SIG-M5 treated with dmso at 0.1 percent for 504 hours (cell line): ENCODE results near the gene LYVE1.
"Not testable (repeated sequence)": the region's sequence is repeated elsewhere in the genome, so short reads cannot be mapped to it uniquely, and the experiment has no call there.

ENCODE experiments used
- DNase-seq: peaks from one replicate; lab custom pipeline; 2025; ENCODE audit not compliant: unreplicated experiment; lab: John Stamatoyannopoulos, UW

Gene LYVE1

DNA sequence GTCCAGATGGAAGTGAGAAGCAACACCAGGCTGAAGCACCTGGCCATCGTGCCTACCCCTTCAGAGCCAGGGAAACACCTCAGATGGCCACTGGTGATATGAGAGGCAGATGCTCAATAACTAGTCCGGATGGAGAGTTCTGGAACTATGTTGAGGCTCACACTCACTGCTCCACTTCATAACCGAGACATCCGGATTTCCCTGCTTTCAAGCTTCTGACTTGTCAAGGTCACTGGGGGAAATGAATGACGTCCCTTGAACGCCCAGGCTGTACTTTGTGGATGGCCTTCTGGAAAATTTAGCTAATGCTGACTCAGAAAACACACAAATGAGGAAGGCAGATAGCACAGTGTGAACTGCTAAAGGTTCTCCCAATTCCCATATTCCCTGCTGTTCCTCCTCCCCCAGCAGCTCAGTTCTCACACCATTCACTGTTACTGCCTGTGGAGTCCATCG lies at the start of gene LYVE1:
Gene LYVE1, minus strand, starts transcription at position 180 of the 456 bp plus-strand sequence. Its CDS starts 133 bp downstream, at position 47.
- no peak for DNase-seq

DNA sequence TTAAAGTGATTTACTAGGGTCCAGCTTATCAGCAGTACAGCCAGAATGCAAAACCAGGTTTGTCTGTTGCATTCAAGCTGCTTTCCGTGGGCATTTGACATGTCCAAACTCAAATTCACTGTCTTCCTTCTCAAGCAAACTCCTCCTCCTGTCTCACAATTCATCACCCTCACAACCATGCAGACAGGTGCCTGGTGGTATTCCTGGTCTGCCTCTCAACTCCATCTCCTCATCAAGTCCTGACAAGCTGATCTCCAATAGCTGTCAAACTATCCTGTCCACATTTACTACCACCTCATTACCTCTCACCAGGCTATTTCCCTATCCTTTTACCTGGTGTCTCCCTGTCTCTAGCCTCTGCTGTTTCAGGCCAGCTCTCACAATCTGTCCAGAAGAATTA lies 49.1 kb upstream of the LYVE1 start:
- no peak for DNase-seq

DNA sequence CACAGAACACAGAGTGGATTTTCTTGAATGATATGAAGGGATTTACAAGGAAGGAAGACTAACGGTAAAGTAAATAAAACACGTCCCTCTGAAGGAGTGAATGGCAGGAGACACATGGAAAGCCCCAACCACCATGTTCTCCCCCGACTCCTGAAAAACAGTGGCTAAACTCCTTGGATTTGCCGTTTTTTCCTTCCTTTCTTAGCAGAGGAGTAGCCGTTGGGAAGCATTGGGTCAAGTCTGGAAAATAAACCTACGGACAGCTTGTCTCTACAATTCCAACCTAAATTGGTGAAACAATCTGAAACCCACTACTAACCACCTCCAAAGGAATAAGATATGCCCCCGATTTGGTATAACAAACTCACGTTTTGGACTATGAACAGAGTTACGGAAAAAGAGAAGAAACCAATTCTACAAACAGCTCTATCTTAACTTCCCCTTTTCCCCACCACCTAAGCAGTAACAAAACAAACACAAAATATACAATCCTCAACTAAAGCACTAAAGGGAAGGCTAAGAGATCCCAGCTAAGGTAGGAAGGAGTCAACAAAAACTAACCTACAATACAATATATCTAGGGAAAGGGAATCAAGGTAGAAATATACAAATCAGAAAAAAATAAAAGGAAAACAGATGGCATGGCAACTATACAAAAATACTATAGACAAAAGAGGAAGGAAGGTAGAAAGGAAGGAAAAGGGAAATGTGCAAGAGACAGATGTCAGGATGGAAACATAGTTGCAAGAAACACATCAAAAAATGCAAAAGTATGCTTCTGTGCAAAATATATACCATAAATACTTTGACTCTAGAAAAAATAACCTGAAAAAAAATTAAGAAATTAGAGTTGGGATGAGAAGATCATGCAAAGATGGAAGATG lies 43.8 kb upstream of the LYVE1 start:
- peak; percentile 67 for DNase-seq

DNA sequence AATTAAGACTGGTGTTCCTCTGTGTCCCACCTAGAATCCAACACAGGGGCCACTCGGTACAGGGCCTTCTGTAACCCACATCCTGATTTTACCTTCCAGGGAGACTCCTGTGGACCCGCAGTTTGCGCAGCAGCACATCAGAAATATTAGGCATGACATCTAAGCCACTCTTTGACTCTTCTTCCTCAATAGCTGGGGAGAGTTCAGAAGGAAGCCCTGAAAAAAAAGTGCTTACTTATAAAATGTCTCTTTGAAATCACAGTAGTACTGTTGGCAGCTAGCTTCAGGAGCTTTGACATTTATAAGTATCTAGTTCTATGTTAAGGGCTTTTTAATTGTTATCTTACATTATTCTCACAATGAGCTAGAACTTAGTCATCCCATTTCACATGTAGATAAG lies 41.2 kb upstream of the LYVE1 start:
- DNase-seq = no peak

DNA sequence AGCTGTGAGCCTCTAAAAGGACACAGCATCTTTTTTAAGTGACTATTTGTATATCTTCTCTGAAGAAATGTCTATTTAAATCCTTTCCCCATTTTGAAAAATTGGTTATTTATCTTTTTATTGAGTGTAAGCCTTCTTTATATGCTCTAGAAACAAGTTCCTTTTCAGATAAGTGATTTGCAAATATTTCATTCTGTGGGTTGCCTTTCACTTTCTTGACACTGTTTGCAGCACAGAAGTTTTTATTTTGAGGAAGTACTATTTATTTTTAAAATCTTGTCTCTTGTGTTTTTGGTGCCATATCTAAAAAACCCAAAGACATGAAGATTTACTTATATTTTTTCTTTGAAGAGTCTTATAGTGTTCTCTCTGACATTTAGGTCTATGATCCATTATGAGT lies 40.1 kb upstream of the LYVE1 start:
- peak; percentile 22 for DNase-seq

DNA sequence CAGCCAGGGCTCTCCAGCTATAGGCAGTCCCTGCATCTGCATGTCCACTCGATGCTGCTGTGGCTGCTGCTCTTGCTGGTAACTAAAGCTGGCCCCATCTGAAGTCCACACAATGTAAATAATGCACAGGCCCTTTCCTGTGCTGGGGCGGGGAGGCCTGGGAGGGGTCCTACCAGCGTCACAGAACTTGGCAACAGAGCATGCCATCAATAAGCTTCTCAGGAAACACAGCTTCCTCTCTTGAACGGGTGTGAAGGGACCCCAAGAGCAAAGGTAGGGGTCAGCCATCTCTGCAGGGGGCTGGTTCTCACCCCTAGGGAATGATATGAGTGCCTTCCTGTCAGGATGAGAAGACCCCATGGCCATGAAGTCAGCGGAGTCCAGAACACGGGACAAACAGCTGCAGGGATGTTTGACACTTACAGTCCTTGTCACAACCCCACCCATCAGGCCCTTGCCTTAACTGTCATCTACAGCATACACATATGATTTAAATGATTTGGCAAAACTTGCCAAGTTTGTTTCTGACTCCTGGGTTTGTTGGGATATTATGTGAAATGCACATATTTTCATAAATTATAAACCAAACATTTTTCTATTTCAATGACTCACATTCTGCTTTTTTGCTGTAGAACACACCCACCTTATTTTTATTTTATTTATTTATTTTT lies 39.1 kb upstream of the LYVE1 start:
- no peak for DNase-seq

DNA sequence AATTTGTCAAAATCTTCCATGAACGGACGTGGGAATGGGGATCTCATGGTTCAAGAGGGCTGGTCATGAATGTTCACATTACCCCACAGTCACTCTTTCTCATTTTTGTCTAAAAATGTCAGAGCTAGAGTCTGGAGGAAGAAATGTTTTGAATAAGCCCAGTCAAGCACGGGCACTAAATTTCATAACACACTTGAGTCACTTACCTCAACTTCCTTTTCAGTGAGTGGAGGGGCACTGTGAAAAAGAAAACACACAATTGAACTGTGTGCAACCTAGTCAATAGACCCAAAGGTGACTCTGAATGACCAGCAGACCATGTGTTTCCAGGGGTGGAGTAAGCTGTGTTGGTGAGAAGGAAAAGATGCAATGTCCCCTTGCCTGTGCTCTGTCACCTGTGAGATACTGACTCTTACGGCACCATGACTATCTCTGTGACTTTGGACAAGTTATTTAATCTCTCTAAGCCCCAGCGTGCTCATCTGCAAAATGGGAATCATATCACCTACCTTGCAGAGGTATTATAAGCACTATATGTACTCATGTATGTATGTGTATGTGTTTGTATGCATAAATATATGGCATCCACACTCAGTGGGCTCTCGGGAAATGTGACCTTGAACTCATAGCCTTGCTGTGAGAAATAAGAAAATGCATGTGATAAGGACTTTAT lies 38.2 kb upstream of the LYVE1 start:
- DNase-seq = peak; percentile 86

DNA sequence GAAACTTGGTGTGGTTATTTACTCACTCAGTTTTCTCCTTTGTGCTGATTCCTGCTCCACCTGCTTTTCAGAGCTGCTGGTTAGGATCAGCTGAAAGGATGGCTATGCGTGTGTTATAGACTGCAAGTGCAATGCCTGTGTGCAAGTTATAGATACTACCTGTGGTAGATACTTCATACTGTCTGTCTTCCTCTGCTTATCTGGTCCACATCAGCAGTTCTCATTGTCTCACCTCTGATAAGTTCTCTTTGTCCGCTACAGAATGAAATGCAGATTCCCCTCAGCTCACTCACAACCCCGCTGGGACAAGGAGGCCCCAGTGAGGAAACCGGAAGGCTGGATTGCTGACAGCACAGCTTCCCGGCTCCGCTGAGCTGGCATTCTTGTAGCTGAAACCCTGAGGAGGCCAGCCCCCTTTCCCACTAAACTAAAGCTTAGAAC lies 37.5 kb upstream of the LYVE1 start:
- peak; percentile 70 for DNase-seq

DNA sequence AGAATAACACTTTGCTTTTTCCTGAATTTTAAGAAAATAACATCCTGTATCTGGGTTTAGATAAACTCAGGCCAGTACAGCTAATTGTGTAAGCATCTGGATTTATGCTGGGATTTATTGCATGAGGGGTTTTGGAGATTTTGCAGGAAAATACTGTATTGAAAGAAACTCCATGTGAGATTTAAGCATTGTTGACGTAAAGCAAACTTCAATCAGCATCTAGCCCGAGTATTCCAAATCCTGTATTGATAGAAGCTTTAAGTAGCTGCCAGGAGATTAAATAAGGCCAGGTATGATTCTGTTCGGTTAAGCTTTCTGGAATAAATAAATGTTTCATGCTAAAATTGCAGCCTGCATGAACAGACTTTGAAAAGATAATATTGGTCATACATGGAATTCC lies 36.3 kb upstream of the LYVE1 start:
- no peak for DNase-seq

DNA sequence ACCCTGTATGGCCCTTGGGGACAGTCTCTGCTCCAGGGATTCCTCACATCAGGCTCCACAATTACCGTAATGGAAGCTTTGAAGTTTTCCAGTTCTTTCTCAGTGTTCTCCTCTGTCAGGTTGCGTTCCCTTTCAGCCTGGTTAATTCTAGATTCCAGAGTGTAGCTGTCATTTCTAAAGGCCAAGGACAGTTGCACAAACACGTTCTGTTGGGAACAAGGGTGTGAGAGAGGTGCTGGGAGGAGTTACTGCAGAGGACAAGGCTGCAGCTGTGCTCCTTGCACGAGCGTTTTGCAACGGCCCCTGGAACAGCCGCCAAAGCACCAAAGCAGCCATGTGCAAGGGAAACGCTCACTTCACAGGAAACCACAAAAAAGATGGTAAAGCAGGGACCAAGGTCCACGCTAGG lies 35.9 kb upstream of the LYVE1 start:
- DNase-seq = peak; percentile 29

GRCh38 chr11:10603721-10604297 lies 35.3 kb upstream of the LYVE1 start:
- no peak for DNase-seq

- no peak for DNase-seq
Measured at GRCh38 chr11:10602945-10603344, 34.5 kb upstream of the LYVE1 start.

- DNase-seq = no peak
Measured at GRCh38 chr11:10602366-10602765, 33.9 kb upstream of the LYVE1 start.

DNA sequence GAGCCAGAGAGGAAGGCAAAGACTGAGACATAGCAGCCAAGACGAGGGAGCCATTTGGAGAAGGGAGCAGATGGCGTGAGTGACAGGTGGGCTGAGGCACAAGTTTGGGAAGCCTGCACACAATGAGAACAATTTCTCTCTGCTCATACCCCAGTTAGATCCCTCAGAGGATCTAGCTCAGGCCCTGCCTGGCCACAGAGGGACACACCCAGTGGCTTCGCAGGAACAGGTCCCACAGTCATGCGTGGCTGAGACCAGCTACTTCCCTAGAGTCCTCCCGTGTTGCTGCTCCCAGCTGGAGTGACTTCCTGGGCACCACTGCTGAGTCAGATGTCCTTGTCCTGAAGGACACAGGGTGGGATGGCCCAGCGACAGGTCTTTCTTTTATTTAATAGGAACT lies 33.4 kb upstream of the LYVE1 start:
- no peak for DNase-seq

DNA sequence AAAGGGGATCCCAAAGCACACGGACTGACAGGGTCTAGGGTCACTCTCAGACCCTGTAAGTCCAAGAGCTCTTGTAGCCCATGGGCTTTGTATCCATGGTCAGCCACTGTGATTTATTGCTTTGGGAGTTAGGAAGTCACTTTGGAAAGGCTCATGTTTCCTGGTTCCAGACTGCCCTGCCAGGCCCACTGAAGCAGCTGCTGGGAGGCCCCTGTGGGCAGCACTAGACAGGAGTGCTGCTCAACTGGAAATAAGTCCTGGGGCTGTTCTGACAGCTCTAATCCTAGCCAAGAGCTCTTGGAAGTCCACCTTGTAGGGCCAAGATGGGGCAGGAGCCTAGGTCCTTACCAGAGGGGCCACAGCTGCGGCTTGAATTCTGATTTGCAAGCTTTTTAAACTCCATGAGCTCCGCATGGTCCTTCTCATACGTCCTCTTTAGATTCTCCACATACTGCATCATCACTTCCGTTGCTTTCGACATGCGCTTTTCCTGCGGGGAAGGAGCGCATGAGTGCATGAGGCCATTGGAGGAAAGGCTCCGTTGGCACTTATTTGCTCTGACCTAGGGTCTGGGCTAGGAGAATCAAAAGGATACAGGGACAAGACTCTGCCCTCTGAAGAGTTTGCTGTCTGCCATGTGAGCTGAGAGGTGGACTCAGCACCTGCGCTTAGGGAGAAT lies 32.2 kb upstream of the LYVE1 start:
- no peak for DNase-seq

GRCh38 chr11:10599388-10600175 lies 31.1 kb upstream of the LYVE1 start:
- DNase-seq = no peak

GRCh38 chr11:10598816-10599215 lies 30.4 kb upstream of the LYVE1 start:
- DNase-seq = no peak

- DNase-seq = peak; percentile 41
Measured at GRCh38 chr11:10597877-10598351, 29.4 kb upstream of the LYVE1 start.

- DNase-seq = not testable (repeated sequence)
Measured at GRCh38 chr11:10595840-10596239, 27.4 kb upstream of the LYVE1 start.

- DNase-seq = no peak
Measured at GRCh38 chr11:10594407-10594806, 25.9 kb upstream of the LYVE1 start.
